PC-3 (cell line): Measurements from ENCODE around the gene RGS7. TPM values are rescaled to one million over a fixed set of nuclear protein-coding genes. Genes with fewer than 3 reads are reported as not detected.

Experiments used
- ATAC-seq: fragments of 200-7000 bp; cut with Tn5 transposase; 2 replicates; pipeline ENCODE4 v1.9.1; 2020; ENCODE audit warnings: mild to moderate bottlenecking, moderate library complexity
- BruUV-seq: library from RNA; stranded (reverse); fragments of 400-500 nt; replicated peaks from 2 replicates; lab custom pipeline; 2021; lab: Mats Ljungman, UMichigan
- CTCF ChIA-PET: fragments of 300-600 bp; sonication (Branson Sonifier 250); formaldehyde crosslinking; loops from one replicate; lab custom pipeline; 2022; ENCODE audit warnings: antibody characterized with exemption; lab: Charles Lee
- POLR2A ChIA-PET: fragments of 300-600 bp; sonication (Branson Sonifier 250); formaldehyde crosslinking; loops from one replicate; lab custom pipeline; 2022; ENCODE audit warnings: antibody characterized with exemption; ENCODE audit not compliant: unreplicated experiment; lab: Charles Lee
- DNase-seq: peaks from one replicate; pipeline ENCODE4 v3.0.0-alpha.2; 2015
- H2AFZ ChIP-seq: fragments of 300-600 bp; sonication (generic); 2 replicates; pipeline ENCODE4 v1.6.0; 2016; ENCODE audit warnings: antibody characterized with exemption, low read length
- H3F3A ChIP-seq: fragments of 300-600 bp; sonication (generic); one replicate; pipeline ENCODE4 v1.6.0; 2017; ENCODE audit warnings: antibody characterized with exemption, low read length, control low read depth, mild to moderate bottlenecking; ENCODE audit not compliant: unreplicated experiment
- H3K27ac ChIP-seq: fragments of 300-600 bp; sonication (generic); 2 replicates; pipeline ENCODE4 v1.5.1; 2016; ENCODE audit warnings: mild to moderate bottlenecking, low read length
- H3K27me3 ChIP-seq: fragments of 300-600 bp; sonication (generic); 2 replicates; pipeline ENCODE4 v1.6.1; 2016; ENCODE audit warnings: low read length, mixed read lengths
- H3K36me3 ChIP-seq: fragments of 300-600 bp; sonication (generic); 2 replicates; pipeline ENCODE4 v1.6.1; 2016; ENCODE audit warnings: low read depth, mixed run types, low read length, mixed read lengths
- H3K4me1 ChIP-seq: fragments of 300-600 bp; sonication (generic); 2 replicates; pipeline ENCODE4 v1.5.1; 2016; ENCODE audit warnings: low read length; ENCODE audit not compliant: insufficient read depth
- H3K4me2 ChIP-seq: fragments of 300-600 bp; sonication (generic); 2 replicates; pipeline ENCODE4 v1.6.0; 2016; ENCODE audit warnings: low read length
- H3K4me3 ChIP-seq: fragments of 300-600 bp; sonication (generic); 2 replicates; pipeline ENCODE4 v1.5.1; 2016; ENCODE audit warnings: mild to moderate bottlenecking, low read length, mixed read lengths
- H3K79me2 ChIP-seq: fragments of 300-600 bp; sonication (generic); 2 replicates; pipeline ENCODE4 v1.6.1; 2017; ENCODE audit warnings: low read length, mixed read lengths
- H3K9ac ChIP-seq: fragments of 300-600 bp; sonication (generic); 2 replicates; pipeline ENCODE4 v1.6.0; 2016; ENCODE audit warnings: mild to moderate bottlenecking, low read length
- H3K9me2 ChIP-seq: fragments of 300-600 bp; sonication (generic); replicated peaks from 2 replicates; pipeline ENCODE4 v1.6.1; 2016; ENCODE audit warnings: mixed run types, low read length, mixed read lengths
- H3K9me3 ChIP-seq: fragments of 300-600 bp; sonication (generic); 2 replicates; pipeline ENCODE4 v1.6.1; 2016; ENCODE audit warnings: low read length, mixed read lengths
- H4K20me1 ChIP-seq: fragments of 300-600 bp; sonication (generic); 2 replicates; pipeline ENCODE4 v1.6.1; 2016; ENCODE audit warnings: low read length, mixed read lengths
- EZH2 ChIP-seq: fragments of 300-600 bp; sonication (generic); IDR thresholded peaks from one replicate; pipeline ENCODE4 v1.6.1; 2017; ENCODE audit warnings: antibody characterized with exemption, mild to moderate bottlenecking, low read length; ENCODE audit not compliant: unreplicated experiment
- EZH2phosphoT487 ChIP-seq: fragments of 300-600 bp; sonication (generic); IDR thresholded peaks from 2 replicates; pipeline ENCODE4 v1.6.1; 2018; ENCODE audit warnings: mild to moderate bottlenecking, antibody characterized with exemption, low read length, borderline replicate concordance
- intact Hi-C: fragments of 100-400 bp; cut with micrococcal nuclease; formaldehyde crosslinking; loops from 2 replicates; pipeline ENCODE4 v1.9.0; 2023
- total RNA-seq: library from RNA; depleted of rRNA; stranded (reverse); fragments of >200 nt; gene quantifications from 2 replicates; pipeline ENCODE4 v1.2.3, GENCODE V29; 2014
- TF ChIP-seq, protein P1 (sequence below): fragments of 300-600 bp; sonication (generic); conservative IDR thresholded peaks from 2 replicates; pipeline ENCODE4 v1.5.1; 2017; ENCODE audit warnings: antibody characterized with exemption, low read depth, mild to moderate bottlenecking, low read length

The RGS7 gene
- total RNA-seq, 1 experiment from 2014 or later: 0.15 TPM

DNA sequence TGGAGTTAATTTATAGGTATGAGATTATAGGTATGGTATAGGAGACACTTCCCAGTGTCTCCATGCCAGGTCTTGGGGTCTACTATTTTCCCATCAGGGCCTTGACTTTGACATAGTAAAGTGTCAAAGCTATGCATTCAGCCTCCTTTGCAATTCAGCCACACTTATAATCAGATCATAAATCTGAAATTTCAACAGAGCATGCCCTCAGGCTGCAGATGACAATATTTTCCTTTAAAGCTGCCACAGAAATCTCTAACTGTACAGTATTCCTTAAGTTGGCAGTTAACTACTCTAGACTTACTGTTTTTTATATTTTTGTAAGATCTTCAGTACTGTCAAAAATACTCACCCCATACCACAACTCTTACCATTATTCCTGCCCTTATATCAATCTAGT is 30.2 kb upstream of the RGS7 start:
- CTCF ChIA-PET: no interaction called here
- Histone ChIP-seq H3K4me2 (no peak overlapping the region), H3K79me2 (no peaks in the 10 kb centered on the region), H3K9me3 (no peaks in the 10 kb centered on the region), H3K9me2 (no peaks in the 10 kb centered on the region), H4K20me1 (no peaks in the 10 kb centered on the region), H3K9ac (no peak overlapping the region), H3K27ac (no peak overlapping the region), H2AFZ (no peak overlapping the region), H3K4me1 (peaks cover 23% of the 10 kb centered on the region), H3F3A (no peaks in the 10 kb centered on the region), H3K27me3 (no peaks in the 10 kb centered on the region), H3K4me3 (no peak overlapping the region), H3K36me3 (no peaks in the 10 kb centered on the region)
- DNase-seq (peak; percentile 32), ATAC-seq (no peak)
- POLR2A ChIA-PET: no interaction called here
- BruUV-seq: no TSS peak
- TF ChIP-seq, protein P1, sequence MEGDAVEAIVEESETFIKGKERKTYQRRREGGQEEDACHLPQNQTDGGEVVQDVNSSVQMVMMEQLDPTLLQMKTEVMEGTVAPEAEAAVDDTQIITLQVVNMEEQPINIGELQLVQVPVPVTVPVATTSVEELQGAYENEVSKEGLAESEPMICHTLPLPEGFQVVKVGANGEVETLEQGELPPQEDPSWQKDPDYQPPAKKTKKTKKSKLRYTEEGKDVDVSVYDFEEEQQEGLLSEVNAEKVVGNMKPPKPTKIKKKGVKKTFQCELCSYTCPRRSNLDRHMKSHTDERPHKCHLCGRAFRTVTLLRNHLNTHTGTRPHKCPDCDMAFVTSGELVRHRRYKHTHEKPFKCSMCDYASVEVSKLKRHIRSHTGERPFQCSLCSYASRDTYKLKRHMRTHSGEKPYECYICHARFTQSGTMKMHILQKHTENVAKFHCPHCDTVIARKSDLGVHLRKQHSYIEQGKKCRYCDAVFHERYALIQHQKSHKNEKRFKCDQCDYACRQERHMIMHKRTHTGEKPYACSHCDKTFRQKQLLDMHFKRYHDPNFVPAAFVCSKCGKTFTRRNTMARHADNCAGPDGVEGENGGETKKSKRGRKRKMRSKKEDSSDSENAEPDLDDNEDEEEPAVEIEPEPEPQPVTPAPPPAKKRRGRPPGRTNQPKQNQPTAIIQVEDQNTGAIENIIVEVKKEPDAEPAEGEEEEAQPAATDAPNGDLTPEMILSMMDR: no peak
- TF ChIP-seq EZH2 (no peak), EZH2phosphoT487 (no peak)
- intact Hi-C loops: no loop called here

DNA sequence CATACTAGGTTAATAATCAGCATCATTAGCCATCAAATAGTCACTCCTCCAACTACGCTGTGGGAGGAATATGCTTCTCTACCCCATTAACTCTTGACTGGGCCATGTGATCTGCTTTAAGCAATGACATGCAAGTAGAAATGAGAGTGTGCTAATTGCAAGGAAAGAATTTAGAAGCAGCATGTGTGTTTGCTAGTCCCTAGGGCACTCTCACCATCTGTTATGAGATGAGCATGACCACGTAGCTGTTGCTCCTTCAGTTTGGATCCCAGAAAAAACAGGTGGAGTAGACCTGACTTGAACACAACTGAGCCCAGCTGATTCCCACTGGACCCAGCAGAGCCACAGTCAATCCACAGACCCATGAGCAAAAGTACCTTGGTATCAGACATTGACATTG is 19.7 kb upstream of the RGS7 start:
- H3K4me1 ChIP-seq: no peaks in the 10 kb centered on the region
- no peaks in the 10 kb centered on the region for H3F3A ChIP-seq
- no peak overlapping the region for H2AFZ ChIP-seq
- no peak for ATAC-seq
- no peak overlapping the region for H3K27ac ChIP-seq
- H4K20me1 ChIP-seq: no peaks in the 10 kb centered on the region
- no TSS peak for BruUV-seq
- TF ChIP-seq, protein P1: no peak
- TF ChIP-seq EZH2phosphoT487 (no peak), EZH2 (no peak)
- H3K9ac ChIP-seq: no peak overlapping the region
- intact Hi-C loops: no loop called here
- no peaks in the 10 kb centered on the region for H3K9me3 ChIP-seq
- DNase-seq: no peak
- H3K4me3 ChIP-seq: no peak overlapping the region
- no peak overlapping the region for H3K4me2 ChIP-seq
- no peaks in the 10 kb centered on the region for H3K36me3 ChIP-seq
- CTCF ChIA-PET: no interaction called here
- POLR2A ChIA-PET: no interaction called here
- H3K79me2 ChIP-seq: no peaks in the 10 kb centered on the region
- H3K27me3 ChIP-seq: peaks cover 16% of the 10 kb centered on the region; the same call in 1 of the 2 replicates
- H3K9me2 ChIP-seq: 0 out of 2 replicates have a peak, but pooled peaks cover 10% of the 10 kb centered on the region

DNA sequence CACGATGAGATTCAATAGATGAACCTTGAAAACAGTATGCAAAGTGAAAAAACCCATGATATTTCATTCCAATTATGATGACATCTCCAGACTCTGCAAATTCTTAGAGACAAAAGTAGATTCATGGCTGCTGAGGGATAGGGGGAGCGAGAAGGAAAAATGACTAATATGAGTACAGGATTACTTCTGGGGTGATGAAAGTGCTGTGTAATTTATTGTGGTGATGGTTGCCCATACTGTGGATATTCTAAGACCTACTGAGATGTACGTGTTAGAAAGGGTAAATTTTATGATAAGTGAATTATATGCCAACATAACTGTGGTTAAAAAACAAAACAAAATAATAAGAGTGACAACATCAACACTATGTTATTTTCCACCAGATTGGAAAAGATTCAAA is 18.9 kb upstream of the RGS7 start:
- H3K9me3 ChIP-seq: no peaks in the 10 kb centered on the region
- H3K27me3 ChIP-seq: peaks cover 20% of the 10 kb centered on the region; the same call in 1 of the 2 replicates
- H3K4me2 ChIP-seq: no peak overlapping the region
- H3F3A ChIP-seq: no peaks in the 10 kb centered on the region
- no TSS peak for BruUV-seq
- no peak overlapping the region for H3K9ac ChIP-seq
- H3K36me3 ChIP-seq: no peaks in the 10 kb centered on the region
- TF ChIP-seq, protein P1: no peak
- TF ChIP-seq EZH2phosphoT487 (no peak), EZH2 (no peak)
- H3K79me2 ChIP-seq: no peaks in the 10 kb centered on the region
- ChIA-PET POLR2A (no interaction called here), CTCF (no interaction called here)
- DNase-seq (no peak), ATAC-seq (no peak)
- H3K9me2 ChIP-seq: 0 out of 2 replicates have a peak, but pooled peaks cover 10% of the 10 kb centered on the region
- no peaks in the 10 kb centered on the region for H4K20me1 ChIP-seq
- H3K27ac ChIP-seq: no peak overlapping the region
- no peak overlapping the region for H2AFZ ChIP-seq
- intact Hi-C loops: no loop called here
- H3K4me3 ChIP-seq: no peak overlapping the region
- no peaks in the 10 kb centered on the region for H3K4me1 ChIP-seq
